GM21529 (cell line): Measurements from ENCODE around the gene CD180.

ENCODE experiments used
- ATAC-seq: cut with Tn5 transposase; IDR thresholded peaks from one replicate; pipeline ENCODE4 v1.9.1; 2021; ENCODE audit not compliant: unreplicated experiment

CD180 gene

DNA sequence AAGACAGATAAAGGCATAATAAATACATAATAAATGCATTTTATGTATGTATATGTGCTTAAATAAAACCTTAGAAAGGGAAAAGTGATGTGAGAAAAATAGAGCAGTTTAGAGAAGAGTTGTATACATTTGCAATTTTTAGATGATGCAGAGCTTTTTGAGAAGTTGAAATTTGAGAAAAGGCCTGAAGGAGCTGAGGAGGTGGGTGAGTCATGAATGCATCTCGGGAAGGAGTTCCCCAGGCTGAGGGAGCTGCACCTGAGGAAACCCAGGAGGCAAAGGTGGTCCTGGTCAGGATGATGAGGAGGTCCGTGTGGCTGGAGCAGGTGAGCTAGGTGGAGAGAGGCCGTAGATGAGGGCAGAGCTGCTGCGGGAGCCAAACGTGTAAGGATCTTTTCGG lies 17.4 kb upstream of the CD180 start:
- ATAC-seq, result no peak

DNA sequence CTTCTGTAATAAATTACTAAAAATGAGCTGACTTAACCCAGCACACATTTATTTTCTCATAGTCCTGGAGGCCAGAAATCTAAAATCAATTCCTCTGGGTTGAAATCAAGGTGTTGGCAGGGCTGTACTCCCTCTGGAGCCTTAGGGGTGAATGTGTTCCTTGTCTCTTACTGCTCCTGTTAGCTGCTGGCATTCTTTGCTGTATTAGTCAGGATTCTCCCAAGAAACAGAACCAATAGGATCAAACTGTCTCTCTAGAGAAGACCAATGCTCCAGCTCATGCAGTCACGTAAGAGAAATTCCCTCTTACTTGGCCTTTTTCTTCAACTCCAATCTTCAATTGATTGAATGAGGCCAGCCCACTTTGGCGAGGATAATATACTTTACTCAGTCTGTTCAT lies 15.3 kb upstream of the CD180 start:
- no peak for ATAC-seq

DNA sequence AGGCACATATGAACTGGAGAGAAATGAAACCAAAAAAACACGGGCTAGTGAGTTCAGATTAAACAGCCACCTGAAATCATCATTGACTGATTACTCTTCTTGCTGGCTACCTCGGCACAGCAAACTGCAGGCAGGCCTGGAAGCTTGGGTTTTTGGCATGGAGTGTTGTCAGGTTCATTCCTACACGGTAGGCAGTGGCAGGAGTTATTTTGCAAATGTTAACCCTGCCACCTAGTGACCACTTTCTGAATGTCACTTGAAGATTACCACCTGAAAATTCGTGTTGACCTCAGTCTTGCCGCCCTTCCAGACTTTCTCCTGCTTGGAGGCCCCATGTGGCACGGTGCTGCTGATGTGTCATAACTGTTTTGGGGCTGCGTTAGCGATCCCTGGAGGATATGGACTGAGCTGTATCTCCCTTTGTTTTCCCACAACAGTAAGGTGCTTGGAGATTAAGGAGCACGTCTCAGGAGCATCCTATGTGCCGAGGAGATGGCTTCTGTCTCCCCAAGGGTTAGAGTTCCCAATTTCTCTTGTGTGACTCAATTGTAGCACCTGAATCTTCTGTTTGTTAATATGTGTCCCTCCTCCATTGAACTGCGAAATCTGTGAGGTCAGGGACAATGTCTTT lies 12.7 kb upstream of the CD180 start:
- peak; percentile 27 for ATAC-seq

DNA sequence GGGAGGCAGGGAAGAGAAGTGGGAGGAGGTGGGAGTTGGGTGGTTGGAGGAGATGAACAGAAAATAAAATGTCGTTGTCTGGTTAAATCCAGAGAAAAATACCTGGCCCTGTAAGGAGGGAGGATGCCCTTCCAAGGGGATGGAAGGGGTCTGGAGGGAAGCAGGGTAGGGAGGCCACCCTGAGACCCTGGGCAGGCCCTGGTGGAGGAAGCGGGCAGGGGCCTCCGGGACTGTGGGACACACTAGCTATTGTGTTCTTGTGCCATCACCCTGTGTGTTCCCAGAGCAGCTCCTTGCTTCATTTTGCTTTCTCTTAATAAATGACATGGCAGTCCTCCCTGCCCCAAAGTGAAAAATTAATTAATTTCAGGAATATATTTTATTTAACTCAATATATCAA lies 11.8 kb upstream of the CD180 start:
- no peak for ATAC-seq

DNA sequence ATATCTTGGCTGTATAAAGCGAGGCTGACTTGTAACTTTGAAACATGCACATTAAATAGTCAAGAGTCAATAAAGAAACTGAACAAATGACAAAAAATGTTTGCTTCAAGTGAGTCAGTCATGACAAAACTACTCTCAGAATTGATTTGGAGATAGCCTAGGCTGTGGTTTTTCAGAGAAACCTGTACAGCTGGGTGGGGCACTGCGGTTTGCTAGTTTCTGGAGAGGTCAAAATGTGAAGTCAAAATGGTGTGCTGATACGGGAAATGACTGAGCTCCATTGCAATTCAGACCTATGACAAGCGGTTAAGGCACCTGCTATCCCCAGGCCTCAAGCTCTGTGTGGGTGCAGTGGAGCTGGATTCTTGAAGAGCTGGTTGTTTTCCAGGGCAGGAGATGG lies 10.3 kb upstream of the CD180 start:
- ATAC-seq, result peak; percentile 79

DNA sequence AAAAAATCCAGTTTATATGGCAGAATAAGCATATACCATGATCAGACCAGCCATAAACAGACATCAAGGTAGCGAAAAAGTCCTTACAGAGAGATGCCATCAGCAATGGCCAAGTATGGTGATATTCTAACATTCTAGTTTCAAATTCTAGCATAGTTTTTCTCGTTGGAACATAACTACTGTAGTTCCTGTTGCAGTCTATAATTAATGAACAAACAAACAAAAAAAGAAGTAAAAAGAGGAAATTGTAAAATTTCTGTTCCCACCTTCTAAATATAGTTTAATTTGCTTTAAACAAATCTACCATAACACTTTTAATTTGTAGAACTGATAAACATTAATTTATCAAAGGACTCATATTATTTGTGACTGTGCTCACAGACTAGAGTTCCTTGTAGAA lies 9.9 kb upstream of the CD180 start:
- peak; percentile 33 for ATAC-seq

DNA sequence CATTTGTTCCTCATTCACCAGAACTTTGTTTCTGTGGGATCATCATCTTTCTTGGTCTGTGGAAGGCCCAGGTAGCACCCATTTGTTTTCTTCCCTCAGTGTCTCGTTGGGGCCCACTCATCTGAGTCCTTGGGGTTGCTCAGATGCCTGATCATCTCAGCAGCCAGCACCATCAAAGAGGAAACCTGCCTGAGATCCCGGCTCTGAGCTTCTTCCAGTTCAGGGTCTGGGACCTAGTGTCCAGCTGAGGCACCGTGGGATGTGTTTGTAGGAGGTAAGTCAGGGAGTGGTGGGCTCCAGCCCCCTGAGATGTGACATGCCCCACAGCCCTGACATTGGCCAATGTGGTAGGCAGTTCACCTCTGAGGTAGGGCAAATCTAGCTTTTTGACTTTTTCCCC lies 9.4 kb upstream of the CD180 start:
- ATAC-seq, result no peak

DNA sequence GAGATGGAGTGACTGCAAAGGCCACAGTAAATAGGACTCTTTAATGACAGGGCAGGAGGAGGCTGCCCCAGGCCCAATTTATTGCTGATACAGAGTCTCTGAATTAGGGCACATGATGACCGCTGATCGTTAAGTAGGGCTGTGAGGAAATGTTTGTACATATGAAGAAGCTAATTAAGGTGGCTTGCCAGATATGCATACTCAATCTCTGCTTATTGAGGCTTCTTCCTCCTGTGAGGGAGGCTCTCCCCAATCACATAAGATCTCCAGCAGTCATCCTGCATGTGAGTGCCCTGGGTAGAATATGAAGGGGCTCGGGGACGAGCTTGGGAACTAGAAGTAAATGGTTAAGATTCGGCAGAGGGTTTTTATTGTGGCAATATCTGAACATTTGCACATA lies 8.2 kb upstream of the CD180 start:
- ATAC-seq, result no peak

DNA sequence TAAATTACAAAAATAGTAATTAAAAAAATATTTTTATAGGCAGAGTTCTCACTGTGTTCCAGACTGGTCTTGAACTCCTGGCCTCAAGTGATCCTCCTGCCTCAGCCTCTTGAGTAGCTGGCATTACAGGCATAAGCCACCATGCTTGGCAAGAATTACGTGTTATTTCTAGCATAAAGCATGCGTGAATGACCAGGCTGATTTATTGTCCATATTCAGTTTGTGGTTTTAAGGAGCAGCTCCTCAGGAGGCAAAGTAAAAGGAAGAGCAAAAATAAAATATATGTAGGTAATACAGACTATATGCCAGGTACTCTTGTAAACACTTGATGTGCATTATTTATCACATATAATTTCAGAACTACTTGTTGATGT lies 7.1 kb upstream of the CD180 start:
- no peak for ATAC-seq

DNA sequence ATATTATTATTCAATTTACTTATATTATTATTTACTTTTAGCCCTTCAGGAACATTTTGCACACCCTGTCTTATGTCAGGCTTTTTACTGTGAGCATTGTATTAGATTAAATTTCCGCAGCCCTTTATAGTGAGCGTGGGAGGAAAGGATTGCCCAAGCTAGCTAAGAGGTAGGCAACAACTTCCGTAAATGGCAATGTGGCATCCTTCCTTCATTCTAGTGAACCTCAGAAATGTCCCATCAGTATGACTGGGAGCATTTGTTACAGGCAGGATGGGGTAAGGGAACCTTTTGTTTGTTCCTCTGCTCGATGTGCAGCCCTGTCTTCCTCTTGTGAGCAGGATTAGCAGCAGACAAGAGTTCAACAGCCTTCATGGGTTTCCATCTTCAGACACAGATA lies 6.2 kb upstream of the CD180 start:
- ATAC-seq, result no peak

DNA sequence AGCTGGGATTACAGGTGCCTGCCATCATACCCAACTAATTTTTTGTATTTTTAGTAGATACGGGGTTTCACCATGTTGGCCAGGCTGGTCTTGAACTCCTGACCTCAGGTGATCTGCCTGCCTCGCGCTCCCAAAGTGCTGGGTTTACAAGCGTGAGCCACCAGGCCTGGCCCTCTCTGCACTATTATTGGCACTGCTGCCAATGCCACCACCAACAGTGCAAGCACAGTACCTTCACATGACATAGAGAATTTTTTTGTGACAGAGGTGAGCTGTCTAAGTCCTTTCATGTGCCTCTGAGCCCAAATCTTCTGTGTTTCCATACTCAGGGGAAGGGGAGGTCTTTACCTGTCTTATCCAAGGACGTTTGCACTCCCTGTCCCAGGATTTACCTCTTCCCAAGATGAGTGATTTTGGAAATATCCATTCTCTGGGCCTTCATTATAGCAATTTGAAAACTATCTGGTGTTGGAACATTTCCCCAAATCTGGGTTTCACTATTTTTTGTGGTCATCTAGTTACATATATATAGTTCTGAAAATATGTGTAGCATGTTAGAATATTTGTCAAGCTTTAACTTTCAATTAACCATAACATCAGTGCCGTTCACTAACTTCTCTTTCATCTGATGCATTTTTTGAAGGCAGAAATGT lies 5.4 kb upstream of the CD180 start:
- ATAC-seq, result no peak

DNA sequence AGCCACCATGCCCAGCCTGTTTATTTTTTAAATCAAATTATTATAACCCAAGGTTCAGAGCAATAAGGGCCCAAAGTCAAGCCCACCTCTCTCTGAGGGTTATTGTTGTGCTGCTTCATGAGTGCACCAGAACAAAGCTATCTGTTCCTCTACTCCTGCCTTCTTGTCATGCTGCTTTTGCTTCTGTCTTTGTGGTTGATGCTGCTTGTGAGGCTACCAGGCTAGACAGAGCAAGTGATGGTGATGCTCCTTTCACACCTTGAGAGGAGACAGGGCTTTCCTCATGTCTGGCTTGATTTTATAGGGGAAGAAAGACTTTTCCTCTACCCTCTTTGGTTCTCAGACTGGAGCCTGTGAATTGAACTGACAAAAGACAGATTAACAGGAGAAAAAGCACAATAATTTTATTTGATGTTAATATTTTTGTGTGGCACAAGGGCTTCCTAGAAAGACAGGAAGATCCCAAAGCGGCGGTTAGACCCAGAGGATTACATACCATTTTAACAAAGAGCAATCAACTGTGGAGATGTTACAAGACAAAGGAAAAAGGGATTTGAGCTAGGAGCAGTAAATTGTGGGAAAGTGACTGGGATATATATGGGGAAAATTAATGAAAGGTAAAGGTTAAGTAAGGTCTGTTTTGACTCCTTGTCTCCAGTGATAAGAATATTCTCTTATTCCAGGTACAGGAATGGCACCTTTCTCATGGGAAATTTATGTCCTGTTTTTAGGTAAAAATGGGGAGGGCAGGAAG lies 4.4 kb upstream of the CD180 start:
- peak; percentile 22 for ATAC-seq

DNA sequence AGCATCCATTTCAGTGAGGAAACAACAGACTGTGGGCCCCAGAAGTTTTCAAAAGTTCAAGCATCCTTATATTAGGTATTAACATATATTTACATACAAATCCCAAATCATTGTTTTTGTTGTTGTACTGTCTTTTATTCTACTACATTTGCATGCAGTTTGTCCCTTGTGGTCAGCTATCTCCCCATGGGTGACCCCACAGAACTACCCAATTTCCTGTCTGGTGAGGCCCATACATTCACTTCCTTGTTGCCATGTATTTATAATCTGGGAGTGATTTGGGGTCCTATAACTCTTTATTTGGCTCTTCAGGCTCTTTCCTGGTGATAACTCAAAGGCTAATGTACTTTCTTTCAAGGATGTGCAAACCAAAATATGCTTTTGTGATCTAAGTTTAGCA lies 3.3 kb upstream of the CD180 start:
- ATAC-seq, result no peak

DNA sequence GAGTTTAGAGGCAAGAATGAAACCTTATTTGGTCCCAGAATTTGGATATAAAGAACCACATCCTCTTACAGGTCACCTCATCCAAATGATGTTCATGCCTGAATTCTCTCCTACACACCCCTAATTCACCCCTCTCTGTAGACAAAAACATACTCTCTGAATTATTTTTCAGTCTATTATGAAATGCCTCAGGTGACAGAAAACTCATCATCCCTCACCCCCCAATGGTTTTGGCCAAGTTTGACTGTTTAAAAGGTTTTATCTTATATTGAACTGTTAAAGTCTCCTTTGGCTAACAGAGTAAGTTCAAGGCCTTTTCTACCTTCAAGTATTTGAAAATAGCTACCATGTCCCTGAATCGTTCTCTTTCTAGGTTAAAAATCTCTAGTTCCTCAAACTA lies 2.3 kb upstream of the CD180 start:
- ATAC-seq, result no peak

DNA sequence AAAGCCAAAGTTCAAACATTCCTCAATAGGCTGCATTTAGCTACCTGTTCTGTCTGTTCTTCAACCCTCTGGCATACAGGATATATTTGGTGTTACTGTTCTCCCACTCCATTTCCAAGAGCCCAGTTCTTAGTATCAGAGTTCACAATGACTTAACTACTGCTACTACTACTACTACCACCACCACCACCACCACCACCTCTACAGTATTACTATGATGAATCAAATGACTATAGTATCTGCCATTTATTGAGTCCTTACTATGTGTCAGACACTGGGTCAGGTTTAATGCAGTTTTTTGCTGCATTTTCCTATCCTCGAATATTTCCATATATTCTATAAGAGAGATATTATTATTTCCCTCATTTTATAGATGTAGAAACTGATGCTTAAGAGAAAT lies 937 bp upstream of the CD180 start:
- ATAC-seq, result no peak

DNA sequence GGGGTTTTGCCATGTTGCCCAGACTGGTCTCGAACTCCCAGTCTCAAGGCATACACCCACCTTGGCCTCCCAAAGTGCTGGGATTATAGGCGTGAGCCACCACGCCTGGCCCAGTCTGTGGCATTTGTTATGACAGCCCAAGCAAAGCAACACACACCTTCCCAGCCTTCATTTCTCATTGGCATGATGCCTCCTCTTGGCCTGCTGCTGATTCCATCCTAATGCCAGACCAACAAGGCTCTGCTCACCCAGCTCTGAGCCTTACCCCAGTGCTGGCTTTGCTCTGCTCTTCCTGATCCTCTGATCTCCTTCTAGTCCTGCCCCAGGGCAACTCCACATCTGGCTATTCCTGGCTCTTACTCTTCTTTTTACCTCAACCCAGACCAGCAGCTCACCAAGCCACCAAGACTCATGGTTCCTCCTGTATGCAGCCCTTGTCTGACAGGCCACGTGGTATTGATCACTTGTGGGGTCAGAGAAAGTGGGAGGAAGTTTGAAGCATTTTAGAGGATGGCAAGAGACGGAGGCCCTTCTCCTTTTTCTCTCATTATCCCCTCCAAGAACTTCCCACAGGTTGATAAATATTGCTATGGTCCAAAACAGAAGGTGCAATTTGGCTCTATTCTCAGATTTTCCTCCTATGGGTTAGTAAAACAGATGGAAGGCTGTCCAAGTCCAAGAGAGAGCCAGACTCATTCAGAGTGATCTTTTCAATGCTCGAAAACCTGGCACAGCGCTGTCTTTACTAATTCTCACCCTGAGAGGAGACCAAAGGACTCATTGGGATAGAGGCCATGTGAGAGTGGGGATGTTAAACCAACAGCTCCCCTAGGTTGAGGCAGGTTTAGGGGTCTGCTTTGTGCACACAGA lies 958 bp downstream of the CD180 start:
- ATAC-seq, result no peak

DNA sequence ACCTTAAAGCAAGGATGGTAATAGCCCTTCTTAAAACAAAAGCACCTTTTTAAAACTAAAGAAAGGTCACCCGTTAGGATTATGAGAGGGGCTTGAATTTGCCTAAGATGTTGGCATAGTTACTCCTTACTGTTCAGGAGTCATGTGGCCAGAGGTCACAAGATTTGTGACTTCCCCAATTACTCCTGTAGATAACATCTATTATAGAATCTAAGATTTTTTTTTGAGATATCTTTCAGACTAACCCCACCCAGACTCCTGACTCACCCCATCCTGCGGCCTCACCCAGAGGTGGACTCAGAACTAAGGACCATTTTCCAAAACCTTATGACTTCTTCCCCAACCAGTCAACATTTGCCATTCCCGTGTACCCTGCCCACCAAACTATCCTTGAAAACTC lies 2.4 kb downstream of the CD180 start:
- ATAC-seq, result no peak

DNA sequence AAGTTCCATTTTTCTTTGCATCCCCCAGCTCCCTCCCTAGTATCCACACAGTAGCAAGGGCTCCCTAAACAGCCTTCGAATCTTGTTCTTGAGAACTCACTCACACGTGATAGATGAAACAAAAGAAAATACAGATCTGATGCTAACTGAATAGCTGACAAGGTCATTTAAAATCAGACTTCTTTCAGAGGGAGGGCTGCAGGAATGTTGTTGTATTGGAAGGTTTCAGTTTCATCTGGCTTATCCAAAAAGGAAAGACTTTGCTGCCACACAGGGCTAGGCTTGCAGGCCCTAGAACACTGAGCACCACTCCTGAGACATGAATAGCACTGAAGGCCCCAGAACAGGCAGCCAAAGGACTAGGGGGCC lies 3.2 kb downstream of the CD180 start:
- no peak for ATAC-seq

DNA sequence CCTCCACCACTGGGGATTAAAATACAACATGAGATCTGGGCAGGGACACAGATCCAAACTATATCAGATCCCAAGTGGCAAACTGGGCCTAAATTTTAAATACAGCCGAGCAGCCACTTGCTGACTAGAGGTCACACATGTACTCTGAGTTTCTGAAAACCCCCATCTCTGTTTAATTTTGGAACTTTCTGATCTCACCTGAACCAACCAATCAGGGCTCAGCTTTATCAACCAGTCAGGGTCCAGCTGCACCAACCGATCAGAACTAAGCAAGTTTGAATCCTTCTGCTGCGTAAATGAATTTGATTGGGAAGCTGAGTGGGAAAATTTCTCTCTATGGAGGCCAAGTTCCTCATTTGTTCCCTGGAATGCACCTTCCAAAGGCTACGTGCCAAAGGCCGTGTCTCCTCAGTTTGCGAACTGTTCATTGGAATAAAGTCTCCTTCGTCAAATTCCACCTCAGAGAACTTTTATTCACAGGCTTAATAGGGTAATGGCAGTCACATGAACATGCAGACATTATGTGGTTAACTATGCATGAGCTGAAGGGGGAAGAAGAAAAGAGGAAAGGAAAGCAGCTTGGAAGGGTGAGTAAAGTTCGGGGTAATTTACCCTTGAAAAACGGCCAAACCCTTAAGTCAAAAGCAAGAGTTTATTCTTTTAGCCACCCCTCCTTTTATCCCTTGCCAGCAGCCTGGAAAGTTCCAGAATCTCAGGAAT lies 3.7 kb downstream of the CD180 start:
- ATAC-seq, result peak; percentile 30

DNA sequence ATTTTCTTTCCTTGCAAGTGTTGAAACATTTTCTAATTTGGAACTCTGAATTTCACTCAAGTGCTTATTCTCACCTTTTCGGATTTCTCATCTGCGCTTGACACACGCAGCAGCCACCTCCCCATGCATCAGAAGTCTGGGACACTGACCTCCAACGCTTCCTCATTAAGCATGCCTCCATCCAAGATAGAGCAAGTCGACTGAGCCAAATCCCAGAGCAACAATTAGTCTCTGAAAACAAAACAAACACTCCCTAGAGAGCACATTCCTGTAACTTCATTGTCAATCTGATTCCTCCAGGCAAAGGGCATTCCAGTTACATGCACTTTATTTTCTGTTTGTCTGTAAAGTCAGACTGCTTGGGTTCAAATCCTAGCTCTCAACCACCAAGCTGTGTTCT lies 5.7 kb downstream of the CD180 start:
- ATAC-seq, result no peak

DNA sequence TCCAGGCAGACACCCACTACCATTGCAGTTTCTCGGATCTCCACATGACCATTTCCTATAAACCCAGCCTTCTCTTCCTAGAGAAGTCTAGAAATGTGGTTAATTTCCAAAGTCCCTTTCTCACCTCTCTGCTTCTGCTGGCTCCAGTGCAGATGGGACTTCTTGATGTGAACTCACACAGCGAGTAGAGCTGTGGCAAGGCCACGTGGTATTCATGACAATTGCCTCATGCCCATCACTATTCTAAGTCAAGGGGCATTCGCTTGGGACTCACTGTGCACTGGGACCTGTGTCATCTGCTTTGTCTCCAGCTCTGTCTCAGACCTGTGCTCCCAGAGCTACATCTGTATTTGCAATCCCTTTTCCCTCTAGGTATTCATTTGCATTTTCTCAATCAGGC lies 6.2 kb downstream of the CD180 start:
- ATAC-seq, result no peak
